Activated T-helper 17 cell treated with anti-CD3 and anti-CD28 coated beads, Interleukin-2, amount 50 U/mL, for 72 hours (primary cell): ENCODE measurements around the gene IGSF11. TPM values are rescaled to one million over a fixed set of nuclear protein-coding genes. Genes with fewer than 3 reads are reported as not detected.

ENCODE experiments used
- ATAC-seq: fragments of 150-1000 bp; cut with Tn5 transposase; replicated peaks from 2 replicates; pipeline ENCODE4 v1.10.0; 2021; ENCODE audit warnings: mild to moderate bottlenecking, moderate library complexity
- H3K27ac Mint-ChIP-seq: one replicate; pipeline ENCODE4 v1.8.0; 2022; ENCODE audit warnings: mixed read lengths
- H3K27me3 Mint-ChIP-seq: one replicate; pipeline ENCODE4 v1.8.0; 2022; ENCODE audit warnings: mixed read lengths
- H3K36me3 Mint-ChIP-seq: one replicate; pipeline ENCODE4 v1.8.0; 2022; ENCODE audit warnings: low read depth, mild to moderate bottlenecking, mixed read lengths
- H3K4me1 Mint-ChIP-seq: one replicate; pipeline ENCODE4 v1.8.0; 2022; ENCODE audit warnings: mixed read lengths
- H3K4me3 Mint-ChIP-seq: one replicate; pipeline ENCODE4 v1.8.0; 2022; ENCODE audit warnings: mild to moderate bottlenecking, mixed read lengths
- H3K9me3 Mint-ChIP-seq: one replicate; pipeline ENCODE4 v1.8.0; 2022; ENCODE audit warnings: mixed read lengths
- total RNA-seq, 2 donors: library from RNA; stranded (reverse); gene quantifications; one replicate each; pipeline ENCODE4 v1.2.3, GENCODE V29; 2022

Gene IGSF11
- total RNA-seq, 2 donors from 2014 or later, result 0.24 to 0.52 TPM

DNA sequence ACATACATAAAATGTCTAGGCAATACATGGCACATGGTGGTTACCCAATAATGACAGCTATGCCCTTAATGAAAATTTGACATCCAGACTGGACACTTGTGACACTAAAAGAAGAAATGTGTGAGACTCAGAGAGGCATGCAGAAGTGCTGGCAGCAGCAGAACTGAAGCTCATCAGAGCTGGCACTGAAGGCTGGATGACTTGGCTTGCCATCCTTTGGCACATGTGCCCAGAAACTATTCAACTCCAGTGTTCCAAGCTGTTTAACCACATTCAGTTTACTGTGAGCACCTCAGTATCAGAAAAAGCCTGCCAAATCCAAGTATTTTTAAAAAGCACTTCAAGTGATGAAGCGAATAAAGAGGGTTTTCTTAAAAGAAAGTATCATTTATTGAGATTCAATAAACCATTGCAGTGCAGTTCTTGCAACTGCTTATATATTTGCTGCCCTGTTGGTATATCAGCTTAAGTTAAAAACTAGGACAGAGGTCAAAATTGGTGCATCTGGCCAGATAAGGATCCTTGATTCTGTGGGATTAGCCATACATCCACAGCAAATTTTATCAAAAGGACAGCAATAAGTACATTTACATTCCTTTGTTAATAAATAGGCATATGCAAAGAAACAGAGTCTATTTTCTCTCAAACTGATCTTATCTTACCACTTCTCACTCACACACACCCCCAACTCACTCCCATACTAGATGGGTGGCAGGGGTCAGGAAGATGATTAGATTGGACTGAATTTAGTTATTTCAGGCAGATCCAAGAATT is 15.8 kb downstream of the IGSF11 start:
- ATAC-seq, result no peak
- no peaks in the 10 kb centered on the region for H3K4me1 Mint-ChIP-seq
- no peaks in the 10 kb centered on the region for H3K36me3 Mint-ChIP-seq
- no peak overlapping the region for H3K4me3 Mint-ChIP-seq
- no peaks in the 10 kb centered on the region for H3K9me3 Mint-ChIP-seq
- no peak overlapping the region for H3K27ac Mint-ChIP-seq
- H3K27me3 Mint-ChIP-seq, result no peaks in the 10 kb centered on the region

GRCh38 chr3:119015942-119016341 is 18.7 kb downstream of the IGSF11 start:
- ATAC-seq, result no peak
- H3K4me1 Mint-ChIP-seq, result no peaks in the 10 kb centered on the region
- no peaks in the 10 kb centered on the region for H3K9me3 Mint-ChIP-seq
- peaks cover 7% of the 10 kb centered on the region for H3K27me3 Mint-ChIP-seq
- no peaks in the 10 kb centered on the region for H3K36me3 Mint-ChIP-seq
- H3K27ac Mint-ChIP-seq, result no peak overlapping the region
- H3K4me3 Mint-ChIP-seq, result no peak overlapping the region

GRCh38 chr3:119013951-119014350 is 20.7 kb downstream of the IGSF11 start:
- no peak for ATAC-seq
- Mint-ChIP-seq H3K4me3 (no peak overlapping the region), H3K27me3 (peaks cover 7% of the 10 kb centered on the region), H3K27ac (no peak overlapping the region), H3K4me1 (no peaks in the 10 kb centered on the region), H3K36me3 (no peaks in the 10 kb centered on the region), H3K9me3 (no peaks in the 10 kb centered on the region)

DNA sequence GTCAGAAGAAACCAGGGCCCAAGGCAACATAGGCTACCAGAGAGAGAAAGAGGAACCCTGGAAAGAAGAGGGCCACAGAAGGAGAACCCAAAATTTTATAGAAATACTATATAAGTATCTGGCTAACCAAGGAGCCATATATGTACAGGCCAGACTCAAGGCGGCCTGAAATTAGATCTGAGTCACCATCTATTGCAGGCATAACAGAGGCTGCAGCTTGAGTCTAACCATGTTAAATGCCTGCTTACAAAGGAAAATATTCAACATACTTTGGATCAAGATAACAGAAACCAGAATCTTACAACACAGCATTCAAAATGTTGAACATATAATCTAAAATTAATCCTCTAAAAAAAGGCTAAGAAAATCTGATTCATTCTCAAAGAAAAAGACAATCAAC is 23.1 kb downstream of the IGSF11 start:
- H3K9me3 Mint-ChIP-seq, result peaks cover 3% of the 10 kb centered on the region
- H3K27me3 Mint-ChIP-seq, result peaks cover 11% of the 10 kb centered on the region
- H3K4me1 Mint-ChIP-seq, result no peaks in the 10 kb centered on the region
- ATAC-seq, result no peak
- no peaks in the 10 kb centered on the region for H3K36me3 Mint-ChIP-seq
- no peak overlapping the region for H3K27ac Mint-ChIP-seq
- H3K4me3 Mint-ChIP-seq, result no peak overlapping the region

- Mint-ChIP-seq H3K36me3 (no peaks in the 10 kb centered on the region), H3K27ac (no peak overlapping the region), H3K4me1 (no peaks in the 10 kb centered on the region), H3K4me3 (no peak overlapping the region), H3K27me3 (no peaks in the 10 kb centered on the region), H3K9me3 (no peaks in the 10 kb centered on the region)
- ATAC-seq, result no peak
Observed at GRCh38 chr3:118997190-118997589, 37.5 kb downstream of the IGSF11 start.

DNA sequence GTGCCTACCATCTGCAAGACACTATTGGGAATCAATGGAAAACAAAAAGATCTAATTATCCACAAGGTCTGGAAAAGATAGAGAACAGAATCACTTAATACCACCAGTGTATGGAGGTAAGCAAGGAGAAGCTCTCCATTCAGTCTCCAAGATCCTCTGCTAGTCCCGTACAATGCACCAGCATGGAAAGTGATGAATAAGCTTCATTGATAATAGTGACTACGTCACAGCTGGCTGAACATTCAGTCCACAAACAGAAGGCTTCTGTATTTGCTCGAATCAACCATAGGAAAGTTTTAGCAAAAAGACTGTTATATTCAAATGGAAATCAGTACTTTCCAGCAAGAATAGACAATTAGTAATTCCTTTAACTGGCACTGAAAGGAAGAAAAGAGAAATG is 42.9 kb downstream of the IGSF11 start:
- no peak for ATAC-seq
- Mint-ChIP-seq H3K4me3 (no peak overlapping the region), H3K9me3 (no peaks in the 10 kb centered on the region)

DNA sequence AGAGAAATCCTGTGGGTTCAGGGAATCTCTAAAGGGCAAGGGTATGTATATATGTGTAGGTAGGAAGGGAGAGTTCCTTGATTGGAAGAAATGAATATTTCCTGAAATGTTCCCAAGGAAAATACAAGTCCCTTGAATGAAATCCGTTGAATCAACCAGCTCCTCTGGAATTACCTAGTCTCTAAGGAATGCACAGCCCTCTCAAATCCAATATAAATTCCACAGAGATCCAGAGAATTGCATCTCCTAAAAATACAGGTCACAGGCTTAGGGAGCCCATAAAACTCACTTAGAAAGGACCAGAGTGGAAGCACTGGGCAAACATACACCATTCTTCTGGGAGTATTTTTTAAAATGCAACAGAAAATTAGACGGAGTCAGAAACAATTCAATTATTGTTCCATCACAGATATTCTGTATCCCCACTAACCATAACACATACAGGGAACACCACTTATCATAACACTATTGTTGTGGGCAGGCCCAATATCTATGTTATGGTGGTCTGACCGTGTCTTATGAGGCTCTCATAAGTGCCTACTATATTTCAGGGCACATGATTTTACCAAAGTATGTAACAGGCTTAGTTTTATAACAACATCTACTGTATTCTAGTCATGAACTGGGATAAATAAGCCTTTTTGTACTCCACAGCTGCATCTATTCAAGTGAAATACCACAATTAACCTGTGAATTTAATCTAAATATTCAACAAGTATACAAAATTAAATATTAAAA is 43.7 kb downstream of the IGSF11 start:
- H3K27me3 Mint-ChIP-seq, result no peaks in the 10 kb centered on the region

More for the DNA sequence above, 42.9 kb downstream of the IGSF11 start:
- Mint-ChIP-seq H3K36me3 (no peaks in the 10 kb centered on the region), H3K27ac (no peak overlapping the region), H3K4me1 (no peaks in the 10 kb centered on the region), H3K27me3 (no peaks in the 10 kb centered on the region)

DNA sequence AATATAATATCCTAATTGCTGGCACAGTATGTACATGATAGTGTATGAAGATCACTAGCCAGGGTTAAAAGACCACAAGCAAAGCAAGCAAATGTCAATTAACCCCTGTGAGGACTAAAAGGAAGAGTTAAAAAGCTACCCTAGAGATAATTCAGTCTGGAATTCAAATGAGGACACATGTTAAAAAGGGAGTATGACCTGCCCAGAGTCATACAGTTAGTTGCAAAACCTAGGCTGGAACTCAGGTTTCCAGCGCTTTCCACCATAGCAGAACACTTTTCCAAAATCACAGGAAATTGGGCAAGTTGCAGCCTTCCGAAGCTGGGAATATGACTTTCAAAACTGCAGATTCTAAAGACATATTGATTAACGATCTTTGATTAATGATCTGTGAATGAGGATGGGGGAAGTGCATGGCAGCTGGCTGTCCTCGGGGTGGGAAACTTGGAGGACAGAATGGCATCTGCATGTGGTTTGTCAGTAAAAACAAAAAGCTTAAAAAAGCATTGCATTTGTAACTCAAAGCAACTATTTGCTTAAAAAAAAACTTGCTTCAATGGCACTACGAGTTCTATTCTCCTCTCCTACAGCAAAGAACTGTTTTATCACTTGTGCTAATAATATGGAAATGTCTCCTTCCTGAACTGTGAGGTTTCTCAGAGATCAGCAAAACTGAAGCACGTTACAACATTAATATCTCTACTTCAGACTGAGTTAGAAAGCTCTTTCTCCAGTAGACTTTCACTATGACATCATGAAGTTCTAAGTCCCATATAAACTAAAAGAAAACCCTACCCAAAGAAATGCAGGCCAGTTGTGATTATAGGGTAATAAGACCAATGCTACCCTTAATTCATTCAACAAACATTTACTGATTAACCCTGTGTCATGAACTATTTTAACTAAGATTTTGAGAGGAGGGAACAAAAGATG is 46.2 kb downstream of the IGSF11 start:
- no peak overlapping the region for H3K4me3 Mint-ChIP-seq
- H3K36me3 Mint-ChIP-seq, result no peaks in the 10 kb centered on the region
- H3K4me1 Mint-ChIP-seq, result peaks cover 6% of the 10 kb centered on the region
- no peak overlapping the region for H3K27ac Mint-ChIP-seq
- ATAC-seq, result no peak
- H3K27me3 Mint-ChIP-seq, result no peaks in the 10 kb centered on the region
- H3K9me3 Mint-ChIP-seq, result no peaks in the 10 kb centered on the region

More for the DNA sequence above, 43.7 kb downstream of the IGSF11 start:
- no peak overlapping the region for H3K4me3 Mint-ChIP-seq
- no peaks in the 10 kb centered on the region for H3K4me1 Mint-ChIP-seq
- ATAC-seq, result no peak
- H3K27ac Mint-ChIP-seq, result no peak overlapping the region
- H3K36me3 Mint-ChIP-seq, result no peaks in the 10 kb centered on the region
- H3K9me3 Mint-ChIP-seq, result no peaks in the 10 kb centered on the region

DNA sequence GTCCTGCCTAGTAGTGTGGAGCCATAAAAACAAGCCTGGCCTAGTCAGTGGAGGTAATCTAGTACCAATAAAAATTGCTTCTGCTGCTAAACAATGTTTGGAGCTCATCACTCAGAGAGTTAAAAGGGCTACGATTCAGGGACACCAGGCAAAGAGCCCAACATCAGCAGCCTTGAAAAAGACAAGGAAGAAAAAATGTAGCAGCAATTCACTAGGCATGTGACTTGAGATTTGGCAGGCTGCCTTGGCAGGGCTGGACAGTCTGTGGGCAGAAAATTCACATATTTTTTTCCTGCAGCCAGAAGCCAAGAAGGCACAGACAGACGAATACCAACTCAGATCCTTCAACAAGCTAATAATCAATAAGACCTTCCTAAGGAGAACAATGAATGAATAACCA is 47.2 kb downstream of the IGSF11 start:
- Mint-ChIP-seq H3K4me1 (peaks cover 6% of the 10 kb centered on the region), H3K4me3 (no peak overlapping the region), H3K9me3 (no peaks in the 10 kb centered on the region), H3K27ac (no peak overlapping the region), H3K27me3 (no peaks in the 10 kb centered on the region), H3K36me3 (no peaks in the 10 kb centered on the region)
- no peak for ATAC-seq

- H3K36me3 Mint-ChIP-seq, result no peaks in the 10 kb centered on the region
- ATAC-seq, result no peak
Observed at GRCh38 chr3:118986734-118987133, 47.9 kb downstream of the IGSF11 start.

GRCh38 chr3:118984699-118985098 is 49.9 kb downstream of the IGSF11 start:
- H3K27me3 Mint-ChIP-seq, result peaks cover 3% of the 10 kb centered on the region
- no peak overlapping the region for H3K27ac Mint-ChIP-seq
- H3K4me1 Mint-ChIP-seq, result peaks cover 6% of the 10 kb centered on the region
- peak; percentile 54 for ATAC-seq
- H3K9me3 Mint-ChIP-seq, result no peaks in the 10 kb centered on the region
- H3K36me3 Mint-ChIP-seq, result no peaks in the 10 kb centered on the region
- H3K4me3 Mint-ChIP-seq, result no peak overlapping the region

More at GRCh38 chr3:118986734-118987133, 47.9 kb downstream of the IGSF11 start:
- H3K27ac Mint-ChIP-seq, result no peak overlapping the region
- no peak overlapping the region for H3K4me3 Mint-ChIP-seq
- peaks cover 6% of the 10 kb centered on the region for H3K4me1 Mint-ChIP-seq
- no peaks in the 10 kb centered on the region for H3K27me3 Mint-ChIP-seq
- no peaks in the 10 kb centered on the region for H3K9me3 Mint-ChIP-seq

- Mint-ChIP-seq H3K36me3 (no peaks in the 10 kb centered on the region), H3K4me1 (peaks cover 6% of the 10 kb centered on the region), H3K4me3 (no peak overlapping the region), H3K9me3 (no peaks in the 10 kb centered on the region), H3K27ac (no peak overlapping the region), H3K27me3 (peaks cover 3% of the 10 kb centered on the region)
- ATAC-seq, result no peak
Observed at GRCh38 chr3:118981494-118982134, 53.0 kb downstream of the IGSF11 start.

DNA sequence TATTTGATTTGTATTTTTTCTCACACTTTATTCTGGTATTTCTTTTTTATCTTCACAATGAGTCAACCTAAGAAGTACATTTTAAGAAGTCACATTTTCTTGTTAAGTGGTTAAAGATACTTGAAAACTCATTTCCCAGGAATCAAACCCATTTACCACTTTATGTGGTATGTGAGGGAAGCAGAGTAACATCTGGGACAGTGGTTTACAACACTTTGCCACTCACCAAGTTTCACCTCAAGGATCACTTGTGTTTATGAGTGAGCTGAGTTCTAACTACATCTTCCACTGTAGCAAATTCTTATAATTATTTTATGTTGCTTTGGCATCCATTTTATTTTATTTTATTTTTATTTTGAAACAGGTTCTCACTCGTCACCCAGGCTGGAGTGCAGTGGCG is 53.8 kb downstream of the IGSF11 start:
- H3K27ac Mint-ChIP-seq, result no peak overlapping the region

DNA sequence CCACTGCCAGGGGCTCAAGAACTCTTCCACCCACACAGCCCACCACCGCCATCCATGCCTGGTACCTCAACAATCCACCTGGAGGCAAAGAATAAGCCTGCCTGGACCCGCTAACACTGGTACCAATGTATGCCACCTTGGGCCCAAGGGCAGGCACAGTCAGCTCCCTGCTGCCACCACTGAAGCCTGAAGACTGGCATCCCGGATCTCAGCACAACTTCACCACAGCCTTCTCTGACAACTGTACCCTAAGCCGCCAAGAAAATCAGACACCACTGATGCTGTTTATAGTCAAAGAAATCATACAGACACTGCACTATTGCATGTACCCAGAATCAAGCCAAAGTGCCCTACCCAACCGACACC is 56.3 kb downstream of the IGSF11 start:
- peaks cover 6% of the 10 kb centered on the region for H3K4me1 Mint-ChIP-seq
- no peaks in the 10 kb centered on the region for H3K9me3 Mint-ChIP-seq
- no peak for ATAC-seq
- H3K4me3 Mint-ChIP-seq, result no peak overlapping the region
- peaks cover 3% of the 10 kb centered on the region for H3K27me3 Mint-ChIP-seq
- no peak overlapping the region for H3K27ac Mint-ChIP-seq
- H3K36me3 Mint-ChIP-seq, result no peaks in the 10 kb centered on the region

More for the DNA sequence above, 53.8 kb downstream of the IGSF11 start:
- Mint-ChIP-seq H3K36me3 (no peaks in the 10 kb centered on the region), H3K9me3 (no peaks in the 10 kb centered on the region), H3K27me3 (peaks cover 3% of the 10 kb centered on the region), H3K4me3 (no peak overlapping the region), H3K4me1 (peaks cover 6% of the 10 kb centered on the region)
- ATAC-seq, result peak; percentile 58
